Astrocyte of the hippocampus (primary cell): ENCODE data around the gene SCUBE1.

Experiments used
- DNase-seq: peaks from one replicate; pipeline ENCODE4 v3.0.0; 2011; ENCODE audit warnings: low read depth, low spot score

SCUBE1 gene

GRCh38 chr22:43218786-43219185 lies 124.4 kb downstream of the SCUBE1 start:
- no peak for DNase-seq

GRCh38 chr22:43217285-43218030 lies 125.7 kb downstream of the SCUBE1 start:
- DNase-seq, result no peak

- no peak for DNase-seq
Observed at GRCh38 chr22:43216738-43217137, 126.4 kb downstream of the SCUBE1 start.

GRCh38 chr22:43213962-43214361 lies 129.2 kb downstream of the SCUBE1 start:
- DNase-seq, result no peak

GRCh38 chr22:43213051-43213450 lies 130.1 kb downstream of the SCUBE1 start:
- no peak for DNase-seq

GRCh38 chr22:43212434-43212952 lies 130.7 kb downstream of the SCUBE1 start:
- no peak for DNase-seq

GRCh38 chr22:43211941-43212433 lies 131.2 kb downstream of the SCUBE1 start:
- DNase-seq, result no peak

GRCh38 chr22:43210631-43211515 lies 132.3 kb downstream of the SCUBE1 start:
- DNase-seq, result no peak

- no peak for DNase-seq
Observed at GRCh38 chr22:43209971-43210370, 133.2 kb downstream of the SCUBE1 start.

- no peak for DNase-seq
Observed at GRCh38 chr22:43209523-43209890, 133.7 kb downstream of the SCUBE1 start.

- DNase-seq, result no peak
Observed at GRCh38 chr22:43208703-43209522, 134.3 kb downstream of the SCUBE1 start.

- no peak for DNase-seq
Observed at GRCh38 chr22:43207849-43208702, 135.1 kb downstream of the SCUBE1 start.

- no peak for DNase-seq
Observed at GRCh38 chr22:43207386-43207785, 135.8 kb downstream of the SCUBE1 start.

- DNase-seq, result no peak
Observed at GRCh38 chr22:43206509-43207161, 136.5 kb downstream of the SCUBE1 start.

- no peak for DNase-seq
Observed at GRCh38 chr22:43205748-43206508, 137.2 kb downstream of the SCUBE1 start.

- no peak for DNase-seq
Observed at GRCh38 chr22:43205261-43205691, 137.9 kb downstream of the SCUBE1 start.

- DNase-seq, result no peak
Observed at GRCh38 chr22:43203471-43203981, 139.6 kb downstream of the SCUBE1 start.

GRCh38 chr22:43202756-43203410 lies 140.3 kb downstream of the SCUBE1 start:
- DNase-seq, result no peak

- no peak for DNase-seq
Observed at GRCh38 chr22:43202326-43202725, 140.8 kb downstream of the SCUBE1 start.
